Measurements from ENCODE around the gene URB2. TPM values are rescaled to one million over a fixed set of nuclear protein-coding genes. Genes with fewer than 3 reads are reported as not detected.

The URB2 gene
- total RNA-seq, 4 donors from 2014 or later = 6.4 to 14.9 (median 7.1) TPM

- Histone ChIP-seq H3K36me3 (peaks cover 11 to 34% of the 10 kb centered on the region in 2 donors), H3K4me3 (replicated peaks in 1 of 3) (no peak overlapping the region), H3K27ac (no peak overlapping the region), H3K4me1 (no peaks in the 10 kb centered on the region), H3K27me3 (no peaks in the 10 kb centered on the region), H3K9me3 (no peaks in the 10 kb centered on the region)
- 97 to 100% methylated on average over 2 of the region's 2 CpGs for WGBS, 2 donors
- TF ChIP-seq CTCF (IDR thresholded peaks at IDR 0.05) (no peak), POLR2A (IDR thresholded peaks at IDR 0.05) (no peak)
- no peak for DNase-seq
- intact Hi-C loops (cut with DNase I) = no loop called here
Measured at GRCh38 chr1:229614701-229615100, 11.3 kb upstream of the URB2 start.

DNA sequence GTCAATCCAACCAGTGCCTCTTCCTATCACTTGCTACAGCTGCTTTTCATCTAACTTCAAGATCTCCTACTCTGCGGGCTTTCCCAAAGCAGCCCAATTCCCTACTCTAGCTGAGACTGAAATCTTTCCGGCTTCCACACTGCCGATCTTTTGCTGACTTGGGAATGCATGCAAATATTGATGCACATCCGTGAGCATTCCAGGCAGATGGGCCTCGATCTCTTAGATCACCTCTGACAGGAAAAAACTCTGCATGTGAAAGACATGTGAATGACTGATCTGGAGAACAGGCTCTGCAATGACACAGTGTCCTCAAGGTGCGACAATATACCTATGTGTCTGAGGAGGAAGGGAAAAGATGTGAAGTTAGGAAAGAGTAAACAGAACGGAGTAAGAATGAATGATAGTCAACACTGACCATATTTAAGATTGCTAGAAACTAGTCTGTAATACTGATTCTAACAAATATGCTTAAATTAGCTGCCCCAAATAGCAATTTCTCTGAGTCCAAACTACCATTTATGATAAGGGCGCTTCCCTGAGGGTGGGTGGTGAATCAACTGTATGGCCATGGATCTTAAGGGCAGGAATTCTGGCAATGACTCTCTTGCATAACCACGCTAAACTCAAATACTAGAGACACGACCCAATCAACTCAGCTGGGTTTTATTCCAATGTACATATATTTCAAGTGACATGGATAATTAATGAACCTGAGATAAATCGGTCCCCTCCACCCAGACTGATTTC, 8.5 kb upstream of the URB2 start:
- H3K27me3 ChIP-seq = no peaks in the 10 kb centered on the region
- intact Hi-C loops (cut with DNase I) = no loop called here
- no peak overlapping the region for H3K27ac ChIP-seq
- DNase-seq = no peak
- no peaks in the 10 kb centered on the region for H3K4me1 ChIP-seq
- H3K9me3 ChIP-seq = no peaks in the 10 kb centered on the region
- no peak overlapping the region for H3K4me3 ChIP-seq (replicated peaks in 1 of 3)
- H3K36me3 ChIP-seq = peaks cover 0 to 9% of the 10 kb centered on the region in 2 donors
- TF ChIP-seq CTCF (IDR thresholded peaks at IDR 0.05) (no peak), POLR2A (IDR thresholded peaks at IDR 0.05) (no peak)
- WGBS, 2 donors = 87% methylated on average over 11 of the region's 11 CpGs

GRCh38 chr1:229619002-229619401, 7.0 kb upstream of the URB2 start:
- no peaks in the 10 kb centered on the region for H3K9me3 ChIP-seq
- TF ChIP-seq CTCF (IDR thresholded peaks at IDR 0.05) (no peak), POLR2A (IDR thresholded peaks at IDR 0.05) (no peak)

GRCh38 chr1:229619614-229620013, 6.4 kb upstream of the URB2 start:
- Histone ChIP-seq H3K4me1 (peaks cover 5 to 9% of the 10 kb centered on the region in 2 donors), H3K4me3 (replicated peaks in 1 of 3) (no peak overlapping the region), H3K27ac (no peak overlapping the region), H3K9me3 (no peaks in the 10 kb centered on the region), H3K36me3 (no peaks in the 10 kb centered on the region), H3K27me3 (no peaks in the 10 kb centered on the region)
- intact Hi-C loops (cut with DNase I) = no loop called here
- TF ChIP-seq CTCF (IDR thresholded peaks at IDR 0.05) = no peak
- TF ChIP-seq POLR2A (IDR thresholded peaks at IDR 0.05) = no peak
- no peak for DNase-seq
- 84 to 87% methylated on average over 5 of the region's 5 CpGs for WGBS, 2 donors

More at GRCh38 chr1:229619002-229619401, 7.0 kb upstream of the URB2 start:
- DNase-seq = no peak
- intact Hi-C loops (cut with DNase I) = no loop called here
- no peak overlapping the region for H3K27ac ChIP-seq
- peaks cover 0 to 4% of the 10 kb centered on the region in 2 donors for H3K4me1 ChIP-seq
- H3K36me3 ChIP-seq = peaks cover 0 to 1% of the 10 kb centered on the region in 2 donors
- no peaks in the 10 kb centered on the region for H3K27me3 ChIP-seq
- H3K4me3 ChIP-seq (replicated peaks in 1 of 3) = no peak overlapping the region

GRCh38 chr1:229620876-229621275, 5.2 kb upstream of the URB2 start:
- Histone ChIP-seq H3K27me3 (no peaks in the 10 kb centered on the region), H3K27ac (no peak overlapping the region), H3K36me3 (no peaks in the 10 kb centered on the region), H3K4me1 (peaks cover 8 to 10% of the 10 kb centered on the region in 2 donors), H3K9me3 (no peaks in the 10 kb centered on the region), H3K4me3 (replicated peaks in 1 of 3) (no peak overlapping the region)
- no peak for DNase-seq
- intact Hi-C loops (cut with DNase I) = no loop called here
- WGBS, 2 donors = 66 to 84% methylated on average over 3 of the region's 3 CpGs
- TF ChIP-seq CTCF (IDR thresholded peaks at IDR 0.05) = no peak
- TF ChIP-seq POLR2A (IDR thresholded peaks at IDR 0.05) = no peak
